ENCODE data around the gene PRR14.

PRR14 gene

DNA sequence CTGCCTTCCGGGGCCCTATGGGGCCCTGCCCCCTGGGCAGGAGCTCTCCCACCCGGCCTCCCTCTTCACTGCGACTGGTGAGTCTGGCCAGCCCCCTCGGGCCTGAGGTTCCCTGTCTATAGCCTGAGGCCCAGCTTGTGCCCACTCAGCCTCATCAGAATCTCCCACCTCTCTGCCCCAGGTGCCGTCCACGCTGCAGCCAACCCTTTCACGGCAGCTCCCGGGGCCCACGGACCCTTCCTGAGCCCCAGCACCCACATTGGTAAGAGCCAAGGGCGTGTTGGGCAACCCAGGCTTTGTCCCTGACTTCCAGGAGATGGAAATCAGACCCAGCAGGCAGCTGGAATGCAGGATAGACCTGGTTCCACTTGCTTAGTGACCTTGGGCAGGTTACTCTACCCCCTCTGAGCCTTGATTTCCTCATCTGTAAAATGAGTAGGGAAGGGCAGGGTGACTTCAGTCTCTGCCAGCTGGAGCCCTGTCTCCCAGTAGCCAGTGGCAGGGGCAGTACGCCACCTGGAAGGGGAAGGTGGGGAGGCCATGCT lies 16.7 kb downstream of the PRR14 start:
- no peaks in the 10 kb centered on the region for H3K9me3 ChIP-seq (ENCODE audit: control insufficient read depth in 1 of 2, low read length in 2 of 2)

DNA sequence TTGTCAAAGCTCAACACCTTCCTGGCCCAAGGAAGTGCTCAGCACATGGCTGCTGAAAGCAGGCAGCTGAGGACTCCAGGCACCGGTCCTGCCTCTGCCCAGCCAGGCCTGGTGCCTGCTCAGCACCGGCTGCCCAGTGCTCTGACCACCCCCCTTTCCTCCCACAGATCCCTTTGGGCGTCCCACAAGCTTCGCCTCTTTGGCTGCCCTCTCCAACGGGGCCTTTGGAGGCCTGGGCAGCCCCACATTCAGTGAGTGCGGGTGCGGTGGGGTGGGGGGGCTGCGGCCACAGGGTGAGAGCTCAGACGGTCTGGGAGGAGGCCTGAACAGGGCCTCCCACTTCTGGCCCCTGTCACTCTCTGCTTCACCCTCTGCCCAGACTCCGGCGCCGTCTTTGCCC lies 17.6 kb downstream of the PRR14 start:
- no peak overlapping the region for H3K27ac ChIP-seq (ENCODE audit: low read depth, low read length)
- no peak overlapping the region for H3K4me3 ChIP-seq (ENCODE audit: low read depth in 1 of 2, low read length in 2 of 2)
- no peak overlapping the region for H3K9ac ChIP-seq (ENCODE audit: low read depth in 1 of 2, low read length in 2 of 2)
- no peaks in the 10 kb centered on the region for H3K9me3 ChIP-seq (ENCODE audit: control insufficient read depth in 1 of 2, low read length in 2 of 2)
- peaks cover 50 to 64% of the 10 kb centered on the region in 2 donors for H3K36me3 ChIP-seq (ENCODE audit: control insufficient read depth in 1 of 2, insufficient read depth in 2 of 2, low read length in 2 of 2)
- no peaks in the 10 kb centered on the region for H3K27me3 ChIP-seq (ENCODE audit: control insufficient read depth in 1 of 2, insufficient read depth in 2 of 2, low read length in 2 of 2)
- H3K4me1 ChIP-seq (ENCODE audit: control insufficient read depth in 1 of 2, insufficient read depth in 2 of 2, low read length in 2 of 2) = peaks cover 3 to 5% of the 10 kb centered on the region in 2 donors

More for the DNA sequence above, 16.7 kb downstream of the PRR14 start:
- Histone ChIP-seq H3K27ac (ENCODE audit: low read depth, low read length) (no peak overlapping the region), H3K9ac (ENCODE audit: low read depth in 1 of 2, low read length in 2 of 2) (no peak overlapping the region), H3K36me3 (ENCODE audit: control insufficient read depth in 1 of 2, insufficient read depth in 2 of 2, low read length in 2 of 2) (peaks cover 59 to 73% of the 10 kb centered on the region in 2 donors), H3K27me3 (ENCODE audit: control insufficient read depth in 1 of 2, insufficient read depth in 2 of 2, low read length in 2 of 2) (no peaks in the 10 kb centered on the region), H3K4me3 (ENCODE audit: low read depth in 1 of 2, low read length in 2 of 2) (no peak overlapping the region), H3K4me1 (ENCODE audit: control insufficient read depth in 1 of 2, insufficient read depth in 2 of 2, low read length in 2 of 2) (peaks cover 5 to 13% of the 10 kb centered on the region in 2 donors)

DNA sequence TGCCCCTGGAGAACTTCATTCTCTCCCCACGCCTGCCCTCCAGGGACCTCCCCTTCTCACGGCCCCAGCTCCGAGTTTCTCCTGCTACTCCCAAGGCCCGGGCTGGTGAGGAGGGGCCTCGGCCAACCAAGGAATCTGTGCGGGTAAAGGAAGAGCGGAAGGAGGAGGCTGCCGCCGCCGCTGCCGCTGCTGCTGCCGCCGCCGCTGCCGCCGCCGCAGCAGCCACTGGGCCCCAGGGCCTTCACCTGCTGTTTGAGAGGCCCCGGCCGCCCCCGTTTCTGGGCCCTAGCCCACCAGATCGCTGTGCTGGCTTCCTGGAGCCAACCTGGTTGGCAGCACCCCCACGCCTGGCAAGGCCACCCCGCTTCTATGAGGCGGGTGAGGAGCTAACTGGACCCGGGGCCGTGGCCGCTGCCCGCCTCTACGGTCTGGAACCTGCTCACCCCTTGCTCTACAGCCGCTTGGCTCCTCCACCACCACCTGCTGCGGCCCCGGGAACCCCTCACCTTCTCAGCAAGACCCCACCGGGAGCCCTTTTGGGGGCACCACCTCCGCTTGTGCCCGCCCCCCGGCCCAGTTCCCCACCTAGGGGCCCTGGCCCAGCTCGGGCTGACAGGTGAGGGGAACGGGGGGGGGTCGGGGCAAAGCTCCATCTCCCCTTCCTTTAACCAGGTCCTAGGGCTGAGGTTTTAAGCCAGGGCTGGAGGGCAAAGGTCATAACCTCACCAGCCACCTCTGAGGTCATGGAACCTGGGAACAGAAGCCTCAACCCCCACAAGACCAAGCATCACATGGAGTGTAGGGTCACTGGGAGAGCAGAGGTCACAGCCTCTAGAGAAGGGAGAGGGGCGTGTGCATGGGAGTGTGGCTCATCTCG lies 18.5 kb downstream of the PRR14 start:
- no peak overlapping the region for H3K9ac ChIP-seq (ENCODE audit: low read depth in 1 of 2, low read length in 2 of 2)
- H3K9me3 ChIP-seq (ENCODE audit: control insufficient read depth in 1 of 2, low read length in 2 of 2) = no peaks in the 10 kb centered on the region
- H3K4me3 ChIP-seq (ENCODE audit: low read depth in 1 of 2, low read length in 2 of 2) = no peak overlapping the region
- no peaks in the 10 kb centered on the region for H3K4me1 ChIP-seq (ENCODE audit: control insufficient read depth in 1 of 2, insufficient read depth in 2 of 2, low read length in 2 of 2)
- no peaks in the 10 kb centered on the region for H3K27me3 ChIP-seq (ENCODE audit: control insufficient read depth in 1 of 2, insufficient read depth in 2 of 2, low read length in 2 of 2)
- H3K27ac ChIP-seq (ENCODE audit: low read depth, low read length) = no peak overlapping the region
- peaks cover 45 to 58% of the 10 kb centered on the region in 2 donors for H3K36me3 ChIP-seq (ENCODE audit: control insufficient read depth in 1 of 2, insufficient read depth in 2 of 2, low read length in 2 of 2)

DNA sequence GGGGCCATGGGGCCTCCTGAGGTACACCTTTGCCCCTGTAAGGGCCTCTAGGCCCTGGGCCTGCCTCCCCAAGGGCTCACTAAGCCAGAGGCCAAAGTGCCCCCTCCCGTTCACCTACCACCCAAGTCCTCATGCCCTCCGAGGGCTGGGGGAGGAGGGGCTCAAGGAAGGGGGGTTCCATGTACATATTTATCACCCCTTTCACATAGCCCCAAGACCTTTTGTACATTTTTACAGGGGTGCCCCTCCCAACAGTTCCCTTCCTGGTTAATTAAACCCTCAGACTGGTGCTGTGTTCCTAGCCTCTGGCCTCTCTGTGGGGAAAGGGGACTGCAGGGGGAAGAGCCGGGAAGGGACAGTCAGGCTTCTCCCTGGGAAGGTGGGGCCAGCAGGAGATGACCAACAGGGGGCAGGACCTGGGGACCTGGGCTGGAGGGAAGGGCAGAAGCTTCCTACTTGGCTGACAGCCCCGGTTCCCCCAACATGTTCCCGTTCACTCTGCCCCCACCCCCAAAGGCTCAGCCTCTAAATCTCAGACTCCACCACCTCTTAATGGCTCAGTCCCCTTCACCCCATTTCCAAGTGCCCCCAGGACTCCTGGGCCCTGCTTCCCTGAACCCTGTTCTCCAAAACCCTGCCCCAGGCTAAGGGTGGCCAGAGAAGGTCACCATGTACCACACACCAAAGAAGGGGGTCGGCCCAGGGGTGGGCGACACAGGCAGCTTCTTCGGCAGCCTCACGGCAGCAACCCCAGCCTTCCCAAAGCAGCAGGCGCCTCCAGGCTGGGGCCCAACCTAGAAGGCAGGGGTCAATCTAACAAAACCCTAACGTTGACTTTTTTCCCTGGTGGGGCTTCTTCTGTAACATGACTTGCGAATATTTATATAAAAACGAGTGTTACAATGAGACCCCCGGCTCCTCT lies 19.4 kb downstream of the PRR14 start:
- Histone ChIP-seq H3K36me3 (ENCODE audit: control insufficient read depth in 1 of 2, insufficient read depth in 2 of 2, low read length in 2 of 2) (peaks cover 39 to 49% of the 10 kb centered on the region in 2 donors), H3K27ac (ENCODE audit: low read depth, low read length) (no peak overlapping the region), H3K9ac (ENCODE audit: low read depth in 1 of 2, low read length in 2 of 2) (no peak overlapping the region), H3K9me3 (ENCODE audit: control insufficient read depth in 1 of 2, low read length in 2 of 2) (no peaks in the 10 kb centered on the region), H3K4me3 (ENCODE audit: low read depth in 1 of 2, low read length in 2 of 2) (no peak overlapping the region), H3K4me1 (ENCODE audit: control insufficient read depth in 1 of 2, insufficient read depth in 2 of 2, low read length in 2 of 2) (no peaks in the 10 kb centered on the region), H3K27me3 (ENCODE audit: control insufficient read depth in 1 of 2, insufficient read depth in 2 of 2, low read length in 2 of 2) (no peaks in the 10 kb centered on the region)

DNA sequence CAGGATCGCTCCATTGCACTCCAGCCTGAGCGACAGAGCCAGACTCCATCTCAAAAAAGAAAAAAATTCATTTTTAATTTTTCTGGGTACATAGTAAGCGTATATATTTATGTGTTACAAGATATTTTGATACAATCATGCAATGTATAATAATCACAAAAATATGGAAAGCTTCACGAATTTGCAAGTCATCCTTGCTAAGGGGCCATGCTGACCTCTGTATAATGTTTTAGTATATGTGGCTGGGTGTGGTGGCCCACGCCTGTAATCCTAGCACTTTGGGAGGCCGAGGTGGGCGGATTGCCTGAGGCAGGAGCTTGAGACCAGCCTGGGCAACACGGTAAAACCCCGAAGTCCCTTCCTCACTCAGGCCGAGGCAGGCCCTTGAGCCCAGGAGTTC lies 24.4 kb downstream of the PRR14 start:
- H3K27me3 ChIP-seq (ENCODE audit: control insufficient read depth in 1 of 2, insufficient read depth in 2 of 2, low read length in 2 of 2) = no peaks in the 10 kb centered on the region
- peaks cover 4% of the 10 kb centered on the region in 2 donors for H3K36me3 ChIP-seq (ENCODE audit: control insufficient read depth in 1 of 2, insufficient read depth in 2 of 2, low read length in 2 of 2)
- no peaks in the 10 kb centered on the region for H3K4me1 ChIP-seq (ENCODE audit: control insufficient read depth in 1 of 2, insufficient read depth in 2 of 2, low read length in 2 of 2)
- no peak overlapping the region for H3K4me3 ChIP-seq (ENCODE audit: low read depth in 1 of 2, low read length in 2 of 2)
- no peak overlapping the region for H3K27ac ChIP-seq (ENCODE audit: low read depth, low read length)
- no peaks in the 10 kb centered on the region for H3K9me3 ChIP-seq (ENCODE audit: control insufficient read depth in 1 of 2, low read length in 2 of 2)
- H3K9ac ChIP-seq (ENCODE audit: low read depth in 1 of 2, low read length in 2 of 2) = no peak overlapping the region

DNA sequence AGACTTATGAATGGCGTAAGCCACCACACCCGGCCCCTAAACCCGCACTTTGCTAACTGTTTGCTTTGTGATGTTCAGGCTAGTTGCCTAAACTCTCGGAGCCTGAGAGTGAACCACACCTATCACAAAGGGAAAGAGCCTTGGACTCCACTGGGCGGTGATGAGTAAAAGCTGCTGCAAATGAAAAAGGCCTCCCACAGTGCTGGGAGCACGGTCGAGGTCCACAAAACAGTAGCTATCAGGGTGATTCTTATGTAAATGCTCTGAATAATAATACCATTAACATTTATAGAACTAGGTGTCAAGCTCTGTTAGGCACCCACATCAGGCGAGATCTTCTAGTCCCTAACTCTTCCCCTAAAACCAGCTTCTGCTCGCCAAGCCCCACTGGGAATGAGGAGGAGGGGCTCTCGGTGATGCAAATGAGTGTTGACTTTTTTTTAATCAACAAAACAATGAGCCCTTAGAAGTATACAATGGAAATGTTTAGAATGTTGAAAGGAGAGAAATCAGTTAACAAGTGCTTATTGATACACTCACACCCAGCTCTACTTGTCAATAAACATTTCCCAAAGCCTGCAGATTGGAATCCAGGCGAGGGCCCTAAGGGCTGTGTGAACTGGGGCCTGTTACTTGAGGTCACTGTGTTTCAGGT lies 27.3 kb downstream of the PRR14 start:
- H3K9me3 ChIP-seq (ENCODE audit: control insufficient read depth in 1 of 2, low read length in 2 of 2) = no peaks in the 10 kb centered on the region
- no peaks in the 10 kb centered on the region for H3K36me3 ChIP-seq (ENCODE audit: control insufficient read depth in 1 of 2, insufficient read depth in 2 of 2, low read length in 2 of 2)
- H3K27ac ChIP-seq (ENCODE audit: low read depth, low read length) = no peak overlapping the region
- no peaks in the 10 kb centered on the region for H3K27me3 ChIP-seq (ENCODE audit: control insufficient read depth in 1 of 2, insufficient read depth in 2 of 2, low read length in 2 of 2)
- H3K4me3 ChIP-seq (ENCODE audit: low read depth in 1 of 2, low read length in 2 of 2) = no peak overlapping the region
- no peak overlapping the region for H3K9ac ChIP-seq (ENCODE audit: low read depth in 1 of 2, low read length in 2 of 2)
- no peaks in the 10 kb centered on the region for H3K4me1 ChIP-seq (ENCODE audit: control insufficient read depth in 1 of 2, insufficient read depth in 2 of 2, low read length in 2 of 2)

DNA sequence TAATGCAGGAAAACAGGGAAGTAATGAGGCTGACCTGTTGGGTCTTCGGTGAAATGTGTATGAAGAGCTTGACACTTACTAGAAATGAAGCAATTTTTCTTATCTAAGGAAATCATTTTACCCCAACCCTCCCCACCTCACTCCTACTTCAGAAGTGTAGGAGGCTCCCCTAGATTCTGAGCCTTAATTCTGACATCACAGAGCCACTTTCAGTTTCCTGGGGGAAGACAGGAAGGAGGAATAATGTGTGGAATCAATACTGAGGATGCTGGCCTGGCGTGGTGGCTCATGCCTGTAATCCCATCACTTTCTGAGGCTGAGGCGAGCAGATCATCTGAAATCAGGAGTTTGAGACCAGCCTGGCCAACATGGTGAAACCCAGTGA lies 27.8 kb downstream of the PRR14 start:
- no peaks in the 10 kb centered on the region for H3K9me3 ChIP-seq (ENCODE audit: control insufficient read depth in 1 of 2, low read length in 2 of 2)
- H3K4me1 ChIP-seq (ENCODE audit: control insufficient read depth in 1 of 2, insufficient read depth in 2 of 2, low read length in 2 of 2) = no peaks in the 10 kb centered on the region
- no peak overlapping the region for H3K27ac ChIP-seq (ENCODE audit: low read depth, low read length)
- no peaks in the 10 kb centered on the region for H3K36me3 ChIP-seq (ENCODE audit: control insufficient read depth in 1 of 2, insufficient read depth in 2 of 2, low read length in 2 of 2)
- H3K27me3 ChIP-seq (ENCODE audit: control insufficient read depth in 1 of 2, insufficient read depth in 2 of 2, low read length in 2 of 2) = no peaks in the 10 kb centered on the region
- H3K4me3 ChIP-seq (ENCODE audit: low read depth in 1 of 2, low read length in 2 of 2) = no peak overlapping the region
- no peak overlapping the region for H3K9ac ChIP-seq (ENCODE audit: low read depth in 1 of 2, low read length in 2 of 2)

DNA sequence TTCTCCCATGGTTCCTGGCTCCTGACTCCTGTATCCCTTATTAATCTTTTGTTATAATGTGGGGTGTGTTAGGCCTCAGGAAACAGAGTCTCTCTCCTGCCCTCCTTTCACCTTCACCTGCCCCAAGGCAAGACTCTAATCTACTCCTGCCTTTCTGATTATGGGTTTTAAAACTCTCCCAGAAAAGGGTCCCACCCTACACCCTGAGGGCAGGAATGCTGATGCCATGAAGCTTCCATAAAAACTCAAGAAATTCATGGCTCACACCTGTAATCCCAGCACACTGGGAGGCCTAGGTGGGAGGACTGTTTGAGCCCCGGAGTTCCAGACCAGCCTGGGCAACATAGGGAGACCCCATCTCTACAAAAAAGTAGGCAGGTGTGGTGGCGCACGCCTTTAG lies 29.6 kb downstream of the PRR14 start:
- H3K9me3 ChIP-seq (ENCODE audit: control insufficient read depth in 1 of 2, low read length in 2 of 2) = no peaks in the 10 kb centered on the region
- no peak overlapping the region for H3K4me3 ChIP-seq (ENCODE audit: low read depth in 1 of 2, low read length in 2 of 2)
- H3K27ac ChIP-seq (ENCODE audit: low read depth, low read length) = no peak overlapping the region
- H3K9ac ChIP-seq (ENCODE audit: low read depth in 1 of 2, low read length in 2 of 2) = no peak overlapping the region
- no peaks in the 10 kb centered on the region for H3K4me1 ChIP-seq (ENCODE audit: control insufficient read depth in 1 of 2, insufficient read depth in 2 of 2, low read length in 2 of 2)
- no peaks in the 10 kb centered on the region for H3K27me3 ChIP-seq (ENCODE audit: control insufficient read depth in 1 of 2, insufficient read depth in 2 of 2, low read length in 2 of 2)
- no peaks in the 10 kb centered on the region for H3K36me3 ChIP-seq (ENCODE audit: control insufficient read depth in 1 of 2, insufficient read depth in 2 of 2, low read length in 2 of 2)

DNA sequence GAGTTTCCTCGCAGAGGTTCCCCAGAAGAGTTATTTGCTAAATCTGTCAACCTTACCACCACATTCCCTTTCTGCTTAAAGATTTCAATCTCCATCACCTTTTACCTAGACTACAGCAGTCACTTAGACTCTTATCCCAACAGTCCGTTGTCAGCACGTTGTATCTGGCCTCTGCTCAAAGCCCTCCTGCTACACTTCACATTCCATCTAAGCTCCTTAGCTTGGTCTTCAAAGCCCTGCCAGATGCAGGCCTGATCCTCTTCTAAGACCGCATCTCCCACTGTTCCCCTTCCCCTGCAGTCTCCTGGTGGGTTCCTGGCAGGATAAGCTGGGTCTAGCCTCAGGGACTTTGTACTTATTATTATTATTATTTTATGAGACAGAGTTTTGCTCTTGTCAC lies 37.9 kb downstream of the PRR14 start:
- Histone ChIP-seq H3K27ac (ENCODE audit: low read depth, low read length) (no peak overlapping the region), H3K27me3 (ENCODE audit: control insufficient read depth in 1 of 2, insufficient read depth in 2 of 2, low read length in 2 of 2) (no peaks in the 10 kb centered on the region), H3K36me3 (ENCODE audit: control insufficient read depth in 1 of 2, insufficient read depth in 2 of 2, low read length in 2 of 2) (no peaks in the 10 kb centered on the region), H3K4me3 (ENCODE audit: low read depth in 1 of 2, low read length in 2 of 2) (no peak overlapping the region), H3K9ac (ENCODE audit: low read depth in 1 of 2, low read length in 2 of 2) (no peak overlapping the region), H3K9me3 (ENCODE audit: control insufficient read depth in 1 of 2, low read length in 2 of 2) (no peaks in the 10 kb centered on the region), H3K4me1 (ENCODE audit: control insufficient read depth in 1 of 2, insufficient read depth in 2 of 2, low read length in 2 of 2) (peaks cover 0 to 2% of the 10 kb centered on the region in 2 donors)
